Ascending aorta (tissue), 2 donors: Measurements from ENCODE around the gene SAMD13. TPM values are rescaled to one million over a fixed set of nuclear protein-coding genes. Genes with fewer than 3 reads are reported as not detected.

Experiments
- DNase-seq, 2 donors: peaks; one replicate each; pipeline ENCODE4 v3.0.0-alpha.2; 2019; ENCODE audit warnings: low spot score in 2 of 2
- H3K27ac ChIP-seq, 2 donors: fragments of 200-600 bp; sonication (generic); one replicate each; pipeline ENCODE4 v1.5.1; 2016 to 2017; ENCODE audit warnings: mild to moderate bottlenecking in 1 of 2
- H3K27me3 ChIP-seq: fragments of 200-600 bp; sonication (generic); one replicate; pipeline ENCODE4 v1.5.1; 2017
- H3K36me3 ChIP-seq, 2 donors: fragments of 200-600 bp; sonication (generic); one replicate each; pipeline ENCODE4 v1.5.1; 2016
- H3K4me1 ChIP-seq, 2 donors: fragments of 200-600 bp; sonication (generic); one replicate each; pipeline ENCODE4 v1.5.1; 2016 to 2017; ENCODE audit warnings: mild to moderate bottlenecking in 1 of 2
- H3K4me3 ChIP-seq, 2 donors: fragments of 200-600 bp; sonication (generic); one replicate each; pipeline ENCODE4 v1.5.1; 2016 to 2017; ENCODE audit warnings: mild to moderate bottlenecking in 1 of 2
- H3K9me3 ChIP-seq, 2 donors: fragments of 200-600 bp; sonication (generic); one replicate each; pipeline ENCODE4 v1.5.1; 2016
- CTCF ChIP-seq, 3 experiments: fragments of 200-600 bp in 2 of 3; fragments of 450-650 bp in 1 of 3; sonication (generic) in 2 of 3; IDR thresholded peaks; one replicate each; pipeline ENCODE4 v1.5.1; 2016 to 2019; ENCODE audit warnings: antibody characterized with exemption in 3 of 3, mild to moderate bottlenecking in 1 of 3, moderate library complexity in 1 of 3
- intact Hi-C: fragments of 100-400 bp; cut with DNase I; formaldehyde crosslinking; loops from one replicate; pipeline ENCODE4 v1.15.1; 2023
- total RNA-seq: library from RNA; depleted of rRNA; stranded (reverse); fragments of >200 nt; gene quantifications from one replicate; pipeline ENCODE4 v1.1.0, GENCODE V29; 2016

The SAMD13 gene
- total RNA-seq, 1 donor from 2014 or later = not detected

DNA sequence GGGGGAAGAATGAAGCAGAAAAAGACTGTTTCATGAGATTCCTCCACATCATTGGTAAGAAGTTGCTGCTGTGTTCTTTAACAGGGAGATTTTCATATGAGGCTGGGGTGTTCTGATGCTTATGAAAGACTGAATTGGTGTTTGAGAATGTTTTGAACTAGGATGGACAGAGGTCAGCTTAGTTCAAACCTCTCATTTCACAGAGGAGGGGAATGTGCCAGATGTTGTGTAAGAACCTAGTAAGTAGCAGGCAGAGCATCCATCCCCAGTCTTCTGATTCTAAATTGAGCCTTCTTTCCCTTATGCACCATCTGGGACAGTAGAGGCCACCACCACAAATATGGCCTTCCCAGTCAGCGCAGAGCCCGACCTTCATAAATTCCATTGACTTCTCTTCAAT lies 43.7 kb downstream of the SAMD13 start:
- Histone ChIP-seq H3K36me3 (no peaks in the 10 kb centered on the region), H3K9me3 (peaks cover 0 to 5% of the 10 kb centered on the region in 2 donors), H3K4me1 (no peaks in the 10 kb centered on the region), H3K4me3 (no peak overlapping the region), H3K27ac (no peak overlapping the region), H3K27me3 (no peaks in the 10 kb centered on the region)
- DNase-seq = no peak
- no peak for TF ChIP-seq CTCF (IDR thresholded peaks at IDR 0.05)
- intact Hi-C loops = no loop called here

DNA sequence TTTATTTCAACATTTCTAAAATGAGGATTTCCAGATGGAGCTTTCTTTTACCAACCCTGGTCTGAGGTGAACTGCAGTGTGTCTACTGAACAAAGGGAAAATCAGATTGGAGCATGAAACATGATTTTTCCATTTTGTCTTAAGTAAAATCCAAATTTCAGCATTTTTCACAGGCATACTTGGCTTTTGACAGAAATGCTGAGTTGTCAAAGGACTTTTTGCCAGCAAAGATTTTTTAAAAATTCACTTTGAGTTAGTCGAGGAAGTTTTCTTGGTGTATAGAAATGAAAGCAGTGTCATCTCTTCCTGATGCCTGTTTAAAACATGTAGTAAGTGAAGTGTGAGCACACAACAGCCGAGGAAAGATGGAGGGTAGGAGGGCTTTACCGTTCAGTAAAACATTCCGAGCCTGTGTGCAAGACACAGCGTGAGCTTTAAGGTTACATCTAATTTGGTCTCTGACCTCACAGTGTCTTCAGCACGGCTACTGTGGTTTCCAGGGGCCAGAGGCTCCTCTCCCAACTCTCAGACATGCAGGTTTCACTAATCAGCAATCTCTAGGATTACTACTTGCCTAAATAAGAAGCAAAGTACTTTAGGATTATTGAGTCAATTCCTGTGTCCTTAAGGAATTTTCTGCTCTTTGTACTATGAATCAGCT lies 45.9 kb downstream of the SAMD13 start:
- H3K4me1 ChIP-seq = no peaks in the 10 kb centered on the region
- DNase-seq = no peak
- no peak overlapping the region for H3K4me3 ChIP-seq
- intact Hi-C loops = no loop called here
- H3K27me3 ChIP-seq = no peaks in the 10 kb centered on the region
- no peak overlapping the region for H3K27ac ChIP-seq
- no peaks in the 10 kb centered on the region for H3K36me3 ChIP-seq
- no peaks in the 10 kb centered on the region for H3K9me3 ChIP-seq
- no peak for TF ChIP-seq CTCF (IDR thresholded peaks at IDR 0.05)

- intact Hi-C loops = no loop called here
- TF ChIP-seq CTCF (IDR thresholded peaks at IDR 0.05) = no peak
- no peak overlapping the region for H3K4me3 ChIP-seq
- no peak for DNase-seq
- H3K27me3 ChIP-seq = no peaks in the 10 kb centered on the region
- no peak overlapping the region for H3K27ac ChIP-seq
- no peaks in the 10 kb centered on the region for H3K9me3 ChIP-seq
- H3K36me3 ChIP-seq = no peaks in the 10 kb centered on the region
- H3K4me1 ChIP-seq = no peaks in the 10 kb centered on the region
Observed at GRCh38 chr1:84347932-84348555, 46.5 kb downstream of the SAMD13 start.

GRCh38 chr1:84348759-84349158 lies 47.3 kb downstream of the SAMD13 start:
- Histone ChIP-seq H3K27ac (no peak overlapping the region), H3K4me1 (no peaks in the 10 kb centered on the region), H3K27me3 (no peaks in the 10 kb centered on the region), H3K4me3 (no peak overlapping the region), H3K36me3 (no peaks in the 10 kb centered on the region), H3K9me3 (no peaks in the 10 kb centered on the region)
- intact Hi-C loops = no loop called here
- TF ChIP-seq CTCF (IDR thresholded peaks at IDR 0.05) = no peak
- DNase-seq = no peak

DNA sequence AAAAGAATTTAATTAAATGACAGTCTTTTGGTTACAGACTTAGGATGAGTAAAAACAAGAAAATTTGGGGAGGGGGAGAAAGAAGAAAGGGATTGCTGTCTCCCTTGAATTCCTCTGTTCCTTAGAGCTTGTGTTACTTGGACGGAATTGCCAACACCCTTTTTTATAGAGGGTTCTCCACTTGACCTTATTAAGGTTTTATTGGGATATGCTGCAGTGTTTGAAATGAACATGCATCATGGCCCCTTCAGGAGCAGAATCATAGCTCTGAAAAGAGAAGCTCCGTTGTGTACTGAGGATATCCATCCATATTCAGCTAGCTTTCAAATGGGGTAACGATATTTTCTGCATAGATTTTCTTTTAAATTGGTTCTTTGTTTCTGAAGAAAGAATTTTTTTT lies 48.6 kb downstream of the SAMD13 start:
- no peak overlapping the region for H3K27ac ChIP-seq
- no peaks in the 10 kb centered on the region for H3K4me1 ChIP-seq
- no peak overlapping the region for H3K4me3 ChIP-seq
- intact Hi-C loops = no loop called here
- DNase-seq = no peak
- H3K9me3 ChIP-seq = no peaks in the 10 kb centered on the region
- TF ChIP-seq CTCF (IDR thresholded peaks at IDR 0.05) = no peak
- no peaks in the 10 kb centered on the region for H3K36me3 ChIP-seq
- H3K27me3 ChIP-seq = no peaks in the 10 kb centered on the region
